LNCAP (cell line): ENCODE results near the gene NAXE.

Experiments used
- TF ChIP-seq, protein P1 (sequence below): fragments of 450-650 bp; IDR thresholded peaks from 2 replicates; pipeline ENCODE4 v1.5.1; 2017; ENCODE audit warnings: mild to moderate bottlenecking

Gene NAXE

DNA sequence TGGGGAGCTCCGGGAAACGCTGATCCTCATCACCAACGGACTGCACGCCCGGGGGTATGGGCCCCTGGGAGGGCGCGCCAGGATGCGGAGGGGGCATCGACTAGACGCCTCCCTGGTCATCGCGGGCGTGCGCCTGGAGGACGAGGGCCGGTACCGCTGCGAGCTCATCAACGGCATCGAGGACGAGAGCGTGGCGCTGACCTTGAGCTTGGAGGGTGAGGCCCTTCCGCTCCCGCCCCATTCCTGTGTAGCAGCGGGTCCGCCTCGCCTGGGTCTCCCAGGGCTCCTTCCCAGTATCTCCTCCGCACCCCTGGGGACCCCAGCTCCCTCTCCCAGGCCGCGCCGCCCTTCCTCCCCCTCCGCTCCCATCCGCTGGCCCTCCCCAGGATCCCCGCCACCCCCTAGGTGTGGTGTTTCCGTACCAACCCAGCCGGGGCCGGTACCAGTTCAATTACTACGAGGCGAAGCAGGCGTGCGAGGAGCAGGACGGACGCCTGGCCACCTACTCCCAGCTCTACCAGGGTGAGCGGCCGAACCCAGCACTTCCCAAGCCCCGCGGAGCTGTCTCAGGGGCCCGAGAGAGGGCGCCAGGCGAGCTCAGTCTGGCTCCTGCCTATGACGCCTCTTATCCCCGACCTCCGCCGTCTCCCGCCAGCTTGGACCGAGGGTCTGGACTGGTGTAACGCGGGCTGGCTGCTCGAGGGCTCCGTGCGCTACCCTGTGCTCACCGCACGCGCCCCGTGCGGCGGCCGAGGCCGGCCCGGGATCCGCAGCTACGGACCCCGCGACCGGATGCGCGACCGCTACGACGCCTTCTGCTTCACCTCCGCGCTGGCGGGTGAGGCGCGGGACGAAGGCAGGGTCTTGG lies 32.6 kb downstream of the NAXE start:
- TF ChIP-seq, protein P1, sequence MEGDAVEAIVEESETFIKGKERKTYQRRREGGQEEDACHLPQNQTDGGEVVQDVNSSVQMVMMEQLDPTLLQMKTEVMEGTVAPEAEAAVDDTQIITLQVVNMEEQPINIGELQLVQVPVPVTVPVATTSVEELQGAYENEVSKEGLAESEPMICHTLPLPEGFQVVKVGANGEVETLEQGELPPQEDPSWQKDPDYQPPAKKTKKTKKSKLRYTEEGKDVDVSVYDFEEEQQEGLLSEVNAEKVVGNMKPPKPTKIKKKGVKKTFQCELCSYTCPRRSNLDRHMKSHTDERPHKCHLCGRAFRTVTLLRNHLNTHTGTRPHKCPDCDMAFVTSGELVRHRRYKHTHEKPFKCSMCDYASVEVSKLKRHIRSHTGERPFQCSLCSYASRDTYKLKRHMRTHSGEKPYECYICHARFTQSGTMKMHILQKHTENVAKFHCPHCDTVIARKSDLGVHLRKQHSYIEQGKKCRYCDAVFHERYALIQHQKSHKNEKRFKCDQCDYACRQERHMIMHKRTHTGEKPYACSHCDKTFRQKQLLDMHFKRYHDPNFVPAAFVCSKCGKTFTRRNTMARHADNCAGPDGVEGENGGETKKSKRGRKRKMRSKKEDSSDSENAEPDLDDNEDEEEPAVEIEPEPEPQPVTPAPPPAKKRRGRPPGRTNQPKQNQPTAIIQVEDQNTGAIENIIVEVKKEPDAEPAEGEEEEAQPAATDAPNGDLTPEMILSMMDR = peak; percentile 44

DNA sequence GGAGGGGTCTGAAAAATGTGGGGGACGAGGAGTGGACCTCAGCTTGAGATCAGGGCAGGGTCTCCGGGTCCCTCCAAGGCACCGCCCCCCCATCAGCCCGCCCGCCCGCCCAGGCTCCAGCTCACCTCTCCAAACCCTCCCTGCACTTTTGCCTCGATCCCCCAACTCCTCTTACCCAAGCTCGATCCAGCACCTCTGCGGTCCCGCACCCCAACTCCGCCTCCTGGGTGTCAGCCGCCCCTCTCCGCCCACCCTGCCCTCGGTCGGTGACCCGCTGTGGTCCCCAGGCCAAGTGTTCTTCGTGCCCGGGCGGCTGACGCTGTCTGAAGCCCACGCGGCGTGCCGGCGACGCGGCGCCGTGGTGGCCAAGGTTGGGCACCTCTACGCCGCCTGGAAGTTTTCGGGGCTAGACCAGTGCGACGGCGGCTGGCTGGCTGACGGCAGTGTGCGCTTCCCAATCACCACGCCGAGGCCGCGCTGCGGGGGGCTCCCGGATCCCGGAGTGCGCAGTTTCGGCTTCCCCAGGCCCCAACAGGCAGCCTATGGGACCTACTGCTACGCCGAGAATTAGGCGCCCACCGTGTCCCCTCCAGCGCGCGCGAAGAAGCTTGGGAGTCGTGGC lies 33.3 kb downstream of the NAXE start:
- TF ChIP-seq, protein P1 = no peak

DNA sequence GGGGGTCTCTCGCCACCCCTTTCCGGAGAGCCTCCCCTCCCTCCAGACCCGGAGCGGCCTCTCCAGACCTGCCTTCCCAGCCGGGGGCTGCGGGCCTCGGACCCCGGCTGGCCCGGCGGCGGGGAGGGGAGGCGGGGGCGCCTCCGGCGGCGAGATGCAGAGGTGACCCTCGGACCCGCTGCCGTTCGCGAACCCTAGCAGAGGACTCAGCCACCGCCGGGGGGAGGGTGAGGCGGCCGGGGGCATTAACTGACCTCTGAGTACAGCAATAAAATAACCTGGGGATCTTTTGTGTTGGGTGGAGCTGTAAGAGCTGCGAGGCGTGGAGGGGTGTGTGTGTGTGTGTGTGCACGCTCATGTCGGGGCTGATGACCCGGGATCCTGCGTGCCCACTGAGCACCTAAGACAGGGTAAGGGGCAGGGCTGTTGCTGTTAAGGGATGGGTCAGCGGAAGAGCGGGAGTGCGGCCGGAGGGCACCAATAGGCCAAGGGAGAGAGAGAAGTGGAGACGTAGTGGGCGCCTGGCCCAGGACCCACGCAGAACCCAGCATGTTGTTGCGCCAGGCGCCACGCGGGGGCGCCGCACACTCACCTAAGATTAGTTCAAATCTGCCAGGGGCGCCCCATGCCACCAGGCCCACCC lies 34.0 kb downstream of the NAXE start:
- TF ChIP-seq, protein P1 = peak; percentile 99

DNA sequence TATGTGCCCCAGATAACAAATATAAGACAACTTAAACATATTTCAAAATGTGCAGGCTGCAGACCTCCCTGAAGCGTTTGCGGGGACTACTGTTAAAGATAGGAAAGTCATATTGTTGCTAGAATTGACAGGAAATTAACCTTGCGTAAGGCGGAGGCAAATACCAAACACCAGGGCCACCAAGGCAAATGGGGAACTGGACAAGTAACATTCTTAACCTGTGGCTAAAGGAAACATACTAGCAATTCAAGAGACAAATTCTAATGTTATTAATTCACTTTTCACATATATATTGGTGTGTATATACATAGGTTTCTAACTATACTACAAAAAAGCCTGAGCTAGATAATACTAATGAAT lies 34.5 kb downstream of the NAXE start:
- TF ChIP-seq, protein P1 = peak; percentile 40

DNA sequence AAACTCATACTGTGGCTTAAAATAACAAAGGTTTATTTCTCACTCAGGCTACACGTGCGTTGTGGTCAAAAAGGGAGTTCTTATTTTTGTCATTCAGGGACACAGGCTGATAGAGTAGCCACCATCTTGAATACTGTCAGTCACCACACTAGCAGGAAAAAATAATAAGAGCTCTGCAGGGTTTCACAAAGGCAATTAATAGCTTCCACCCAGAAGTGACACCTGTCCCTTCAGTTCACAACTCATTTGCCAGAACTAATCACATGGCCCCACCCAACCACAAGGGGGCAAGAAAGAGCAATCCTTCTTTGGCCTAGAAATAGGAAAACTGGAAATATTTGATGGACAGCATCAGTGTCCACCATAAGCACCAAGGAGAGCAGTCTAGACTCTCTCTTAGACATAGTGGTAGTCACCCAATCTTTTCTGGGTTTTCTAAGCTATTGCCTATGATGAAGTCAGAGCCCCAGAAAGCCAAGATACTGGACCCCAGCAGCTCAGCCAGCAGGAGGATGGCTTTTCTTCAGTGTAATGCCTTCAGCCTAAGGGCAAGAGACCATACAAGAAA lies 35.8 kb downstream of the NAXE start:
- TF ChIP-seq, protein P1 = peak; percentile 73

DNA sequence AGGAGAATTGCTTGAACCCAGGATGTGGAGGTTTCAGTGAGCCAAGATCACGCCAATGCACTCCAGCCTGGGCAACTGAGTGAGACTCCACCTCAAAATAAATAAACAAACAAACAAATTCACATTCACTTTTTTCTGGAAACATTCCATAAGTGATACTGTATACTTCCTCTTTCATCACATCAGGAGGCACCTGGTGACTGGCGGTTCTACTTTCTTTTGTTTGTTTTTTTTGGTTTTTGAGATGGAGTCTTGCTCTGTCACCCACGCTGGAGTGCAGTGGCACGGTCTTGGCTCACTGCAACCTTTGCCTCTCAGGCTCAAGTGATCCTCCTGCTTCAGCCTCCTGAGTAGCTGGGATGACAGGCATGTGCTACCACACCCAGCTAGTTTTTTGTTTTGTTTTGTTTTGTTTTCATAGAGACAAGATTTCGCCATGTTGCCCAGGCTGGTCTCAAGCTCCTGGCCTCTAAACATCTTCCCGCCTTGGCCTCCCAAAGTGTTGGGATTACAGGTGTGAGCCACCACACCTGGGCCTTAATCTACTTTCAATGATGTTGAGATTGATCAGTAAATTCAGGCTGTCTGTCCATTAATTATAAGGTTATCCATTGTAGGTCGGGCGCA lies 38.4 kb downstream of the NAXE start:
- TF ChIP-seq, protein P1 = no peak

DNA sequence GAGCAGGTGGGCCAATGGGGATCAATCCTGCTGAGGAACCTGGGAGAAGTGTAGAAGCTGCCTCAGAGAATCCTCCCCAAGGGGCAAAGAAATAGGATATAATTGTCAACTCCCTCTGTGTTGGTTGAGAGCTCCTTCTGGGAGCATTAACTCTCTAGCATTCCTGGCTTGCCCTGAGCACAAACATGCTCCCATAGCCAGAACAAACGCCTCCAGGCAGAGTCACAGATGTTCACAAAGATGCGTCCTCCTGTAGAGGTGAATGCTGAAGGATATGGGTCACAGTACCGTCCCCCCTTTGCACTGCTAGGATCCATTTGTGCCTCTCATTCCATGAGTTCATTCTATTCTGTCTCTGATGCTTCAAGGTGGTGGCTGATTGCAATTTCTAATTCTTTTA lies 40.8 kb downstream of the NAXE start:
- TF ChIP-seq, protein P1 = no peak
